HG02884 (cell line): ENCODE measurements around the gene LRP5.

ENCODE experiments used
- ATAC-seq: cut with Tn5 transposase; IDR thresholded peaks from one replicate; pipeline ENCODE4 v1.9.1; 2021; ENCODE audit warnings: mild to moderate bottlenecking, moderate library complexity; ENCODE audit not compliant: unreplicated experiment

LRP5 gene

DNA sequence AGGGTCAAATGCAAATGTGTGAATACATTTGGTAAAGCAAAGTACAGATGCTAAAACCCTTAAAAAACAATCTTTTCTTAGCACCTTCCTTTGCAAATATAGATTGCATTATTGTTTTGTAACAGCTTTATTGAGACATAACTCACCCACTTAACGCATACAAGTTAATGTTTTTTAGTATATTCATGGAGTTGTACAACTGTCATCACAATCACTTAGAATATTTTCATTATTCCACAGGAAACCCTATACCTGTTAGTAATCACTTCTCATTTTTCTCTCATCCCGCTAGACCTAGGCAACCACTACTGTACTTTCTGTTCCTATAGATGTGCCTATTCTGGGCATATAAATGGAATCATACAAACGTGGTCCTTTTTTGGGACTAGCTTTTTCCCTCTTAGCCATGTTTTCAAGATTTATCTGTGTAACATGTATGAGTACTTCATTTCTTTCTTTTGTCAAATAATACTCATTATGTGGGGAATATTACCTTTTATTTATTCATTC is 182.9 kb downstream of the LRP5 start:
- ATAC-seq, result no peak

- no peak for ATAC-seq
Observed at GRCh38 chr11:68495872-68496271, 183.5 kb downstream of the LRP5 start.

- no peak for ATAC-seq
Observed at GRCh38 chr11:68497761-68498160, 185.4 kb downstream of the LRP5 start.

- no peak for ATAC-seq
Observed at GRCh38 chr11:68498321-68498720, 185.9 kb downstream of the LRP5 start.
